ENCODE data around the gene CEP112. TPM values are rescaled to one million over a fixed set of nuclear protein-coding genes. Genes with fewer than 3 reads are reported as not detected.

Gene CEP112
- total and polyA plus RNA-seq, 2 experiments from 2014 or later, result 4.0 to 4.3 TPM

DNA sequence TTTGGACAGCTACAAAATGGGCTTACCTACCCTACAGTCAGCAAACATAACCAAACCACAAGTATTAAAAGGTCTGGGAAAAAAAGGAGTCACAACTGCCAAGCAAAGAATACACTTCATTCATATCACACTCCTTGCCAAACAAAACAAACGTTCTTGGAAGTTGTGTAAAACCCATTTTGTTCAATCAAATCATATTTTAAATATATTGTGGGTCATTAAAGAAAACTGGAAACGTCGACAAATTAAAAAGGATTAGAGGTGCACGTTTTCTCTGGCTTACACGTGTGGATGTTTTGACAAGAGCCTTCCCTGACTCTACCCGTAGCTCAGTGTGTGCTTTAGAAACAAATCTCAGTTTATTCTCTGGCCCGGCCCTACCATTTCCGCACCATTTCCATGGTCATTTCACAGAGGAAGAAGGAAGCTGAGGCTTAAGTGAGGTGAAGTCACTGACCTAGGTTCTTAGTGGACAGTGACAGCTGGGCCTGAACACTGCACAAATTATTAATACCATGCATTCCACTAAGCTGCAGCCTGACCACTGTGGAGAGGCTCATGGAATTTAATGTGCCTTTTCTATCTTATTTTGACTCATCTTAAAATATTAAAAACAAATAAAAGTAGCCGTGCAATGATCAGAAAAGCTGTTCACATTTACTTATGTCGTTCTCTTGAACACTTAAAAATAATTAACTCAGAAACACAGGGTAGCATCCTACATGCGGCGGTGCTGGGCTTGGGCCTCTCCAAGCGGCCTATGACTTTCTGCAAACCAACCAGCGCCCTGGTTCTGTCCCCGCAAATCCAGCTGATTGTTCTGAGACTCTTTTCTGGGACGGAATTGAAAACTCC is 968 bp downstream of the CEP112 start (continued):
- TF ChIP-seq, protein P1, sequence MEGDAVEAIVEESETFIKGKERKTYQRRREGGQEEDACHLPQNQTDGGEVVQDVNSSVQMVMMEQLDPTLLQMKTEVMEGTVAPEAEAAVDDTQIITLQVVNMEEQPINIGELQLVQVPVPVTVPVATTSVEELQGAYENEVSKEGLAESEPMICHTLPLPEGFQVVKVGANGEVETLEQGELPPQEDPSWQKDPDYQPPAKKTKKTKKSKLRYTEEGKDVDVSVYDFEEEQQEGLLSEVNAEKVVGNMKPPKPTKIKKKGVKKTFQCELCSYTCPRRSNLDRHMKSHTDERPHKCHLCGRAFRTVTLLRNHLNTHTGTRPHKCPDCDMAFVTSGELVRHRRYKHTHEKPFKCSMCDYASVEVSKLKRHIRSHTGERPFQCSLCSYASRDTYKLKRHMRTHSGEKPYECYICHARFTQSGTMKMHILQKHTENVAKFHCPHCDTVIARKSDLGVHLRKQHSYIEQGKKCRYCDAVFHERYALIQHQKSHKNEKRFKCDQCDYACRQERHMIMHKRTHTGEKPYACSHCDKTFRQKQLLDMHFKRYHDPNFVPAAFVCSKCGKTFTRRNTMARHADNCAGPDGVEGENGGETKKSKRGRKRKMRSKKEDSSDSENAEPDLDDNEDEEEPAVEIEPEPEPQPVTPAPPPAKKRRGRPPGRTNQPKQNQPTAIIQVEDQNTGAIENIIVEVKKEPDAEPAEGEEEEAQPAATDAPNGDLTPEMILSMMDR (conservative IDR thresholded peaks at IDR 0.05; ENCODE audit: low read depth in 2 of 2), result no peak
- TF ChIP-seq, protein P2, sequence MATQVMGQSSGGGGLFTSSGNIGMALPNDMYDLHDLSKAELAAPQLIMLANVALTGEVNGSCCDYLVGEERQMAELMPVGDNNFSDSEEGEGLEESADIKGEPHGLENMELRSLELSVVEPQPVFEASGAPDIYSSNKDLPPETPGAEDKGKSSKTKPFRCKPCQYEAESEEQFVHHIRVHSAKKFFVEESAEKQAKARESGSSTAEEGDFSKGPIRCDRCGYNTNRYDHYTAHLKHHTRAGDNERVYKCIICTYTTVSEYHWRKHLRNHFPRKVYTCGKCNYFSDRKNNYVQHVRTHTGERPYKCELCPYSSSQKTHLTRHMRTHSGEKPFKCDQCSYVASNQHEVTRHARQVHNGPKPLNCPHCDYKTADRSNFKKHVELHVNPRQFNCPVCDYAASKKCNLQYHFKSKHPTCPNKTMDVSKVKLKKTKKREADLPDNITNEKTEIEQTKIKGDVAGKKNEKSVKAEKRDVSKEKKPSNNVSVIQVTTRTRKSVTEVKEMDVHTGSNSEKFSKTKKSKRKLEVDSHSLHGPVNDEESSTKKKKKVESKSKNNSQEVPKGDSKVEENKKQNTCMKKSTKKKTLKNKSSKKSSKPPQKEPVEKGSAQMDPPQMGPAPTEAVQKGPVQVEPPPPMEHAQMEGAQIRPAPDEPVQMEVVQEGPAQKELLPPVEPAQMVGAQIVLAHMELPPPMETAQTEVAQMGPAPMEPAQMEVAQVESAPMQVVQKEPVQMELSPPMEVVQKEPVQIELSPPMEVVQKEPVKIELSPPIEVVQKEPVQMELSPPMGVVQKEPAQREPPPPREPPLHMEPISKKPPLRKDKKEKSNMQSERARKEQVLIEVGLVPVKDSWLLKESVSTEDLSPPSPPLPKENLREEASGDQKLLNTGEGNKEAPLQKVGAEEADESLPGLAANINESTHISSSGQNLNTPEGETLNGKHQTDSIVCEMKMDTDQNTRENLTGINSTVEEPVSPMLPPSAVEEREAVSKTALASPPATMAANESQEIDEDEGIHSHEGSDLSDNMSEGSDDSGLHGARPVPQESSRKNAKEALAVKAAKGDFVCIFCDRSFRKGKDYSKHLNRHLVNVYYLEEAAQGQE (IDR thresholded peaks at IDR 0.05; ENCODE audit: unreplicated experiment), result no peak
- TF ChIP-seq CREB1 (CRISPR knock-in tag; IDR thresholded peaks at IDR 0.05; ENCODE audit: low read depth), result no peak

DNA sequence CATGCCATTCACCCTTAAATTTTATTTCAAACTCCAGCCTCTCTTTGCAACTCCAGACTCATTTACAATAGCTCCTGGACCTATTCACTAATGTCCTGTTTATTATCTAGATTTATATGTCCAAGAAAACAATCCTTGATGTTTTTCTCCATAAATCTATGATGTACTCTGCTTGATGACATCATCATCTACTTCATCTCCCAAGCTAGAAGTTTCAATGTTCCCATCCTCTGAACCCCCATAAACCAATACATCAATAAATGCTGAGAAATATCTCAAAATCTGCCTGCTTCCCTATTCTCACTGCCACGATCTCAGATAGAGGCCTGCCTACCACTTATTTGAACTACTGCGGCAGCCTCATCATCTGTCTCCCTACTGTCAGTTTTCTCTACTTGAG is 4.2 kb downstream of the CEP112 start:
- Histone ChIP-seq H3K27me3 (ENCODE audit: insufficient read depth) (no peaks in the 10 kb centered on the region; the same call in 1 of the 2 replicates), H3K27ac (ENCODE audit: low read depth) (no peak overlapping the region), H3K4me2 (no peak overlapping the region), H3K79me2 (replicated peaks; ENCODE audit: insufficient read depth) (no peaks in the 10 kb centered on the region), H3K4me3 (no peak overlapping the region), H2AFZ (no peak overlapping the region), H3K36me3 (ENCODE audit: insufficient read depth) (no peaks in the 10 kb centered on the region), H3K9me2 (ENCODE audit: insufficient read depth) (no peaks in the 10 kb centered on the region), H3K4me1 (ENCODE audit: insufficient read depth) (peaks cover 11% of the 10 kb centered on the region; the same call in 1 of the 2 replicates), H3F3A (replicated peaks; ENCODE audit: low read depth) (no peaks in the 10 kb centered on the region), H4K20me1 (replicated peaks; ENCODE audit: insufficient read depth) (no peaks in the 10 kb centered on the region)
- no peak overlapping the region for H3K27ac Mint-ChIP-seq
- ATAC-seq (no peak), DNase-seq (ENCODE audit: low spot score) (no peak)
- no peak overlapping the region for H3K4me3 Mint-ChIP-seq
- no peaks in the 10 kb centered on the region for H3K9me3 Mint-ChIP-seq
- H3K4me1 Mint-ChIP-seq, result peaks cover 7% of the 10 kb centered on the region
- TF ChIP-seq EZH2phosphoT487 (IDR thresholded peaks at IDR 0.05; ENCODE audit: unreplicated experiment) (no peak), CREB1 (CRISPR knock-in tag; IDR thresholded peaks at IDR 0.05; ENCODE audit: low read depth) (no peak), ZNF331 (CRISPR knock-in tag; IDR thresholded peaks at IDR 0.05; ENCODE audit: low read depth) (no peak), EZH2 (IDR thresholded peaks at IDR 0.05; ENCODE audit: low read depth, unreplicated experiment) (no peak), POLR2AphosphoS5 (IDR thresholded peaks at IDR 0.05; ENCODE audit: low read depth) (no peak), NANOG (IDR thresholded peaks at IDR 0.05; ENCODE audit: borderline replicate concordance) (no peak)
- TF ChIP-seq, protein P1 (conservative IDR thresholded peaks at IDR 0.05; ENCODE audit: low read depth in 2 of 2), result no peak
- TF ChIP-seq, protein P3, sequence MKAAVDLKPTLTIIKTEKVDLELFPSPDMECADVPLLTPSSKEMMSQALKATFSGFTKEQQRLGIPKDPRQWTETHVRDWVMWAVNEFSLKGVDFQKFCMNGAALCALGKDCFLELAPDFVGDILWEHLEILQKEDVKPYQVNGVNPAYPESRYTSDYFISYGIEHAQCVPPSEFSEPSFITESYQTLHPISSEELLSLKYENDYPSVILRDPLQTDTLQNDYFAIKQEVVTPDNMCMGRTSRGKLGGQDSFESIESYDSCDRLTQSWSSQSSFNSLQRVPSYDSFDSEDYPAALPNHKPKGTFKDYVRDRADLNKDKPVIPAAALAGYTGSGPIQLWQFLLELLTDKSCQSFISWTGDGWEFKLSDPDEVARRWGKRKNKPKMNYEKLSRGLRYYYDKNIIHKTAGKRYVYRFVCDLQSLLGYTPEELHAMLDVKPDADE (IDR thresholded peaks at IDR 0.05), result no peak
- peaks cover 10% of the 10 kb centered on the region for H3K27me3 Mint-ChIP-seq (ENCODE audit: insufficient read depth, low read depth, poor library complexity)
- H3K36me3 Mint-ChIP-seq (ENCODE audit: low read depth), result no peaks in the 10 kb centered on the region
